C4-2B (cell line): Measurements from ENCODE around the gene RRAD.

Experiments
- CTCF ChIP-seq: fragments of 450-650 bp; conservative IDR thresholded peaks from 2 replicates; pipeline ENCODE4 v1.5.1; 2017; ENCODE audit warnings: mild to moderate bottlenecking
- ZFX ChIP-seq: fragments of 450-650 bp; IDR thresholded peaks from 2 replicates; pipeline ENCODE4 v1.6.1; 2017

- TF ChIP-seq CTCF (no peak), ZFX (no peak)
Measured at GRCh38 chr16:66939366-66939765, 14.0 kb upstream of the RRAD start.
